ENCODE measurements around the gene TBC1D21.

Gene TBC1D21, protein sequence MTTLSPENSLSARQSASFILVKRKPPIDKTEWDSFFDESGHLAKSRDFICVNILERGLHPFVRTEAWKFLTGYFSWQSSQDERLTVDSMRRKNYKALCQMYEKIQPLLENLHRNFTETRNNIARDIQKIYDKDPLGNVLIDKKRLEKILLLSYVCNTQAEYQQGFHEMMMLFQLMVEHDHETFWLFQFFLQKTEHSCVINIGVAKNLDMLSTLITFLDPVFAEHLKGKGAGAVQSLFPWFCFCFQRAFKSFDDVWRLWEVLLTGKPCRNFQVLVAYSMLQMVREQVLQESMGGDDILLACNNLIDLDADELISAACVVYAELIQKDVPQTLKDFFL

DNA sequence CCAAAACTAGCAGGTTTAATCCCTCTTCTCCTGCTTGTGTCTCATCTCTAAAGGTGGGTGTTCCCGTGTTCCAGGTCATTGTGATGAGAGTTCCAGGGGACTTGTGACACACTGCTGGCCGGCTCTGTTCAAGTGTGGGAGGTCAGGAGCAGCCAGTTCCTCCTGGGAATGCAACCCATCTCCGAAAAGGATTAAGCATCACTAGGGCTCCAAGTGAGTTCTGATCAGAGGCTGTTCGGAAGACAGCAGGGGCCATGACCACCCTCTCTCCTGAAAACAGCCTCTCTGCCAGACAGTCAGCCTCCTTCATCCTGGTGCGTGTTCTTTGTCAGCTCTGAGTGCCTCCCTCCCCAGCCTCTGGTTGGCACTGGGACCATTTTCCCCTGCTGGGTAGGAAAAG lies at the start of gene TBC1D21:
Gene TBC1D21 (plus strand): TSS at position 109 of the 400 bp plus-strand sequence. CDS start 146 bp downstream, at position 255.
- no peak for DNase-seq

DNA sequence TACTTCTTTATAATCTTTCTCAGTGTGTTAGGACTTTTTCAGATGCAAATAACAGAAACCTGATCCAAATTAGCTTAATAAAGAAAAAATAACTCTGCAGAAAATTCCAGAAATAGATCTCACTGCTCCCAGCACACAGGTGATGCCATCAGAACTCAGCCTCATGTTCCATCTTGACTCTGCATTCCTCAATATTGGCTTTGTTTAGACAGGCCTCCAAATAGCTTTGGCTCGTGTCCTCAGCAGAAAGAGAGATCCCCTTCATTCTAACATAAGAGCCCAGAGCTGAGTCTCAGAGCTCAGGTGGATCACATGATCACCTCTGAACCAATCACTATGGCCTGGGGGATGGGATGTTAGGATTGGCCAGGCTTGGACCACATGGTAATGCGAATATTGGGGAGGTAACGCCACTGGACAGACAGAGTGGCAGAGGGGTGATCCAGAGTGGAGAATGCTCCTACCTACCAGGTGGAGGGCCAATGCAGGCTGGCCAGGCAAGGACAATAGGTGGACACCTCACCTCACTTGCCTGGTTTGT lies 46.6 kb upstream of the TBC1D21 start:
- no peak for DNase-seq

DNA sequence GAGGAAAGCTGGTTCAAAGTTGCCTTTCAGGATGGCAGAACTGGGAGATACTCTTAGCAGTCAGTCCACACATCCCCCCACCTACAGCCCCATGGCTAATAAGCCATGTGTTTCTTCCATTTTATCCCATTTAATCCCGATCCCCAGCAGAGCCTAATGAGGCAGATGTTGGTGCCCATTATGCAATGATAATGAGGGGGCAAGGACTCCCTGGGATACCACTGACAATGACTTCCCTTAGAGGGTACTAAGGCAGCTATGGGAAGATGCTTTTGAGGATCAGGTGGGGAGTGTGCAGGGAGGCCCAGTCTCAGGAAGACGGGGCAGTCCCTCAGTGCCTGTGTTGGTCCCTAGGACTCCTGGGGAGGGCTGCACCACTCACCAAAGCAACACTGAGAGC lies 43.8 kb upstream of the TBC1D21 start:
- DNase-seq, result no peak

- DNase-seq, result no peak
Measured at GRCh38 chr15:73832657-73833056, 40.7 kb upstream of the TBC1D21 start.

GRCh38 chr15:73836845-73837244 lies 36.5 kb upstream of the TBC1D21 start:
- DNase-seq, result no peak

- DNase-seq, result peak; percentile 2
Measured at GRCh38 chr15:73838831-73839426, 34.4 kb upstream of the TBC1D21 start.

- no peak for DNase-seq
Measured at GRCh38 chr15:73839699-73840377, 33.5 kb upstream of the TBC1D21 start.

DNA sequence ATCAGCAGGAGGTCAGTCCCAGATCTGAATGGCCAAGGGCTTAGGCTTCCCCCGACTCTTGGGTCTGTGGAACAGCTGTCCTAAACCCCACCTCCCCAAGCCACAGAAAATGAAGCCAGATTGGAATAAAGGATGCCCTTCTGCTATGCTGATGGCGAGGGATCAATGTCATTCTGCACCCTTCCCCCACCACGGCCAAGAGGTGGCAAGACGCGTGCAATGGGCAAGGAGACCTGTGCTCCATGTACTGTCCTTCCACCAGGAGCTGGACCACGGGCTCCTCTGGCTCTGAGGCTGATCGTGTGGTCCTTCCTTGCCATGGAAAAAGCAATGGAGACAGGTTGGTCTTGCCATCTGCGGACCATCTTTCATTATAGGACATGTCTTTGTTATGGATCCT lies 32.6 kb upstream of the TBC1D21 start:
- no peak for DNase-seq

- DNase-seq, result no peak
Measured at GRCh38 chr15:73841756-73842725, 31.3 kb upstream of the TBC1D21 start.

- DNase-seq, result no peak
Measured at GRCh38 chr15:73843787-73844186, 29.6 kb upstream of the TBC1D21 start.

DNA sequence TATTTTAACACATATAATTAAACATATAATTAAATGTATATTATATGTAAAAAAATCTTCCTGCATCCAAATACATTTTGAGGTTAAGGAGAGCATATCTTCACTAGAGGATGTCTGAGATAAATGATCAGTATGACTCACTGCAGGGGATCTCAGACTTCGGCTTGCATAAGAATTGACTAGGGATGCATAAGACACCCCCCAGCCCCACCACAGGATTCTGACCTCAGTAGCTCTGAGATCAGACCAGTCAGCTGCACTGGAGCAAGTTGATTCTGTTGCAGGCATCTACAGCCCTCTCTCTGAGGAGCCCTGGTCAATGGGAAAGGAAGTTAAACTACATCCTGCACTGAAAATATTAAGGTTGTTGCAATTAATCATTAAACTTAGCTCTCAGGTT lies 29.0 kb upstream of the TBC1D21 start:
- DNase-seq, result no peak

DNA sequence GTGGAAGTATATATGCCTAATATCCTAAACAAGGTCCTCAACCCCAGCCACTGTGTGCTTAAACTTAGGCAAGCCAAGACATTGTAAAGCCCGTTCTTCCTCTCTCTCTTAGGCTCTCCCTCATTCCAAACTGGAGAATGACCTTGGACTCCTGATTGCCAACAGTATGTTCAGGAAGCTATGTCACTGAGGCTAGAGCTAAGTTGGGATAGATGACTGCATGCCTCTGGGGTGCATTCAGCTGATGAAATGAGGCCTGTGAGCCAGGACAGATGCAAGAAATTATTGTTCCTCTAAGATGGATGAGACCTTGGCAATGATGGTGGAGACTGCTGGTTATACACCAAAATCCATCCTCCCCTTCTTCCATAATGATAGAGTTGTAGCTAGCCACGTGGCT lies 27.9 kb upstream of the TBC1D21 start:
- no peak for DNase-seq

GRCh38 chr15:73845907-73846306 lies 27.5 kb upstream of the TBC1D21 start:
- DNase-seq, result no peak

DNA sequence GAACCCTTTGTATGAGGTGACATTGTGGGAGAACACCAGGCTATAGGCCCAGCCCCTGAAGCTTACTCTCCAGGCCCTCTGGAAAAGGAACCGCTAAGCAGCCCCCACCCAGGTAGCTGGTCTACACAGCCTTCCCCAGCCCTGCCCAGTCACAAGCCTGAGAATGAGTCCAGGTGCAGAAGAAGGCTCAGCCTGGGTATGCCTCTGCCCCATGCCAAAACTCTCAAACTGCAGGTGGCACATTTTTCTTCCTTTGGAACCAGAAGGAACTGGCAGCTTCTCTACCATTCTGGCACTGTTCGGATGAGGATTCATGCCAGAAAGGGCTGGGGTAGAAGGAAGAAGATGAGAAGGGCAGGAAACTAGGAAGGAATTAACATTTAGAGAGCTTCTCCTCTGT lies 23.7 kb upstream of the TBC1D21 start:
- DNase-seq, result no peak

DNA sequence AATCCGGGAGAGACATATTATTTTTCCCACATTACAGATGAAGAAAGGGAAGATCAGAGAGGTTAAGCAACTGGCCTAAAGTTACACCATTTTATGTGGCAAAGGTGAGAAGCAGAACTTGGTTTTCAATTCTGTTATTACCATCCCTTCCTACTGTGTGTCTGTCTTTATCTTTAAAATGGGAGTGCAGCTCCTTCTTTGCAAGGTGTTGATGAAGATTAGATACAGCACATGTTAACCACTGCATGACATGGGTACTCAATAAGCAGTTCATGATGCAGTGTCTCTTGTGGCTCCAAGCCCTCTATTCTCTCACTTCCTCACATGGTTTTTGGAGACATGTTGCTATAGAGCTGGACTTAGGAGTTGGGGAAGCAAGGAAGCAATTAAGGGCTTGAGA lies 23.1 kb upstream of the TBC1D21 start:
- DNase-seq, result no peak

- DNase-seq, result no peak
Measured at GRCh38 chr15:73851689-73852088, 21.7 kb upstream of the TBC1D21 start.

DNA sequence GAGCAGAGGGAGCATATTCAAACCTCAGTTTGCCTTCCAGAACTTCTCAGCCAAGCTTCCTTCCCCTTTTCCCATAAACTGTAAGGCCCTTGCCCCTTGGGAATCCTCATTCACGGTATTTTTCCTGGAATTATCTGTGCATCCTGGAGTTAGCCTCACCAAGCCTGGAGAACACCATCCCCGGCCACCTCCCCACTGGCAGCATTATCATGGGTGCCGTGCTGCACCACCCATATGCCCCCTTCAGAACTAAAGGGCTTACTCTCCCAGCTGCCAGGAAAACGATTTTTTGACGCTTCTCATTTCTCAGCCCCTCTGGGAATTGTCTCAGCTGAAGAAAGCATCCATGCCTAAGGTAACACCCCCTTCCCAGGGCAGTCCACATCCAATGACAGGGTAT lies 20.9 kb upstream of the TBC1D21 start:
- DNase-seq, result no peak

DNA sequence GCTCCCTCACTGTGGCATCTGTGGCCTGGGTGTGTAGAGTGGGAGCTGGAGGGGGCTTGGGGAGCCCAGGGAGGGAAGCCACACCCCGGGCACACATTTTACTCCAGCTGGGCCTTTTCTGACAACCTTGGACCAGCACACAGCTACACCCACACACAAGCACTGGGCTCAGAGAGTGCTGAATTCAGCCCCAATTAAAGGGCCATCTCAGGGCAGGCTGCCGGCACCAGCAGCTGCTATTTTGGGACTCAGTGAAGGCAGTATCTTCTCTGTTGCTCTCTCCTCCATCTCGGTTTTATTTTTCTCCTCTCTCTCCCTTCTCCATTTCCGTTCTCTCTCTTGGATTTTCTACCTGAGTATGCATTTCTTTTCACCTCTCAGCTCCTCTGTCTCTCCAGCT lies 19.1 kb upstream of the TBC1D21 start:
- DNase-seq, result no peak

DNA sequence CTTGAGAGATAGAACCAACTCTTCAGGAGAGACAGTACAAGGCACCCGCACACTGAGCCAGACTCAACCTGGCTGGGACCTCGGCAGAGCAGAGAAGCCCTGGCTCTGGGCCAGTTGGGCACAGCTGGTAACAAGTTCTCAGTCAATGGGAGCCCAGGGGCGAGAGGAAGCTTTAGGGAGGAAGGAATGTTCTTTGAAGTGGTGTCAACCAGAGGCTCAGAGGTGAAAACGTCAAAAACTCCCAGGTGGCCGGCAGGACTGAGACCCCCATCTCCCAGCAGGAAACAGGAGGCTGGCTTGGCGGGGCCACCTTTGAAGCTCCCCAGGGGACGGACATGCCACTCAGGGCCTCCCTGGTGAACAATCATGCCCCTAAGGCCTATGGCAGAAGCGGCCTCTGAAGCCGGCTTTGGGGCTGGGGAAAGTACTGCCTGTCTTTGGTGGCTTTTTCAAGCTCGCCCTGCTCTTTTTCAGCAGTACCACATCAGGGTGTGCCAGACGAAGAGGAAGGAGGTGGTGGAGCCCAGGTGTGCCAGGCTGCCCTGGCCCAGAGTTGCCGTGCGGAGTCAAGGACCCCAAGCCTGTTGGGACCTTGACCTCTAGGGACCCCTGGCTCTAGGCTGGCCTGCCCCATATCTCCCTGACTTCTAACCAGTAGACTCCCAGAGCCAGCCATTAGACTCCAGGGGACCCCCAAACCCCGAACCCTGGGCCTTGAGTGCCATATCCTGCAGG lies 16.7 kb upstream of the TBC1D21 start:
- peak; percentile 58 for DNase-seq

DNA sequence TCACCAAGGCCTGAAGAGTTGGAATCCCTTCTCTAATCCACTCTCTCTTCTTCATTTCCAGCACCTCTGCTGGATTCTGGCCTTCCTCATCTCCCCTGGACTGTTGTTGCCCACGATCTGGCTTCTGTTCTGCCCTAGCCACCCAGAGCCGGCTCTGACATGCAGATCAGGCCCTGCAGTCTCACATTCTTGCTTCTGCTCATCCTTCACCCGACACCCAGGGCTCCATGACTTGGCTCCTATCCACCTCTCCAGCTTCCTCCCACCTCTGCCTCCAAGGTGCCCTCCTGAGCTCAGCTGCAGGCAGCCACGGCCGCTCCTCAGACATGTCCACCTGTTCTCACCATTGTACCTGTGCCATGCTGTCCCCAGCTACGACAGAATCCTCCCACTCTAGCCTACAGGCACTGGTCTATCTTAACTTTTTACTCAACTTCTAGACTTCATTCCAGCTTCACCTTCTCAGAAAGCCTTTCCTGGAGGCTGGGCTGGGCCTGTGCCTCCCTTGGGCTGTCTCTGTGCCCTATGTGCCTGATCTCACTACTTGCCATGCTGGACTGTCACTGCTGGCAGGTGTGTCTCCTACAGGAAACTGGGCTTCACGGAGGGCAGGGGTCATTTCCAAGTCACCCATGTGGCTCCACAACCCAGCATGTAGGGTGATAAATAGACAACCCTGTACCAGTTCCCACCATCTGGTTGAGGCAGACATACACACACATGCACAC lies 16.0 kb upstream of the TBC1D21 start:
- DNase-seq, result no peak

DNA sequence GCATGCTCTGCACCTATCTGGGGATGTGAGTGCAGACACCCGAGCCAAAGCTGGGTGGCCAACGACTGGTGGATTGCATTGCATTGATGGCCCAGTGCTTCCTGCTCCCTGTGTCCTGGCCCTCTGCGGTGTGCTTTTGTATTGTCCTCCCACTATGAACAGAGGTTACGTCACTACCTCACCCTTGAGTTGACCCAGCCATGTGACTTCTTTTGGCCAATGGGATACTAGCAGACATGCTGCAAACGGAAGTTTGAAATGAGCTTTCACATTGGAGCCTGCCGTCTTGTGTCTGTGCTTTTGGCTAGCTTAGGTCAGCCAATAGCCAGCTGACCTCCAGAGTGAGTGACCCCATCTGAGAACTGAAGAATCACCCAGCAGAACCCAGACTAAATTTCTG lies 15.3 kb upstream of the TBC1D21 start:
- no peak for DNase-seq
